Measurements from ENCODE around the gene GNG13.
"Not testable (repeated sequence)": the region's sequence is repeated elsewhere in the genome, so short reads cannot be mapped to it uniquely, and the experiment has no call there.

The GNG13 gene

GRCh38 chr16:760545-761343 is 39.8 kb downstream of the GNG13 start, which contains the start of gene MSLN:
TSS of gene MSLN (plus strand) at chr16:760734. CDS start at chr16:762681, 1,947 bp downstream.
- no peak for DNase-seq

GRCh38 chr16:760065-760464 is 40.5 kb downstream of the GNG13 start:
- no peak for DNase-seq

GRCh38 chr16:759110-759910 is 41.2 kb downstream of the GNG13 start:
- DNase-seq, result no peak

GRCh38 chr16:756428-756827 is 44.1 kb downstream of the GNG13 start:
- no peak for DNase-seq

- no peak for DNase-seq
These were observed 45.9 kb downstream of the GNG13 start for GRCh38 chr16:754656-755055.

GRCh38 chr16:754121-754607 is 46.4 kb downstream of the GNG13 start:
- DNase-seq, result not testable (repeated sequence)

GRCh38 chr16:752007-752312 is 48.6 kb downstream of the GNG13 start:
- no peak for DNase-seq

GRCh38 chr16:751152-752006 is 49.2 kb downstream of the GNG13 start:
- no peak for DNase-seq

- no peak for DNase-seq
These were observed 50.0 kb downstream of the GNG13 start for GRCh38 chr16:750485-750884.

GRCh38 chr16:749010-749409 is 51.5 kb downstream of the GNG13 start:
- DNase-seq, result no peak

All from SHP77 treated with DMSO at 0.1 percent for 48 hours (cell line).